Stimulated activated CD8-positive, alpha-beta memory T cell treated with anti-CD3 and anti-CD28 coated beads, Interleukin-7, amount 100 ng/mL, for 1 hour (primary cell): Measurements from ENCODE around the gene PNPLA6.
"Not testable (repeated sequence)": the region's sequence is repeated elsewhere in the genome, so short reads cannot be mapped to it uniquely, and the experiment has no call there.

ENCODE experiments used
- DNase-seq, 2 donors: peaks; one replicate each; pipeline ENCODE4 v3.0.0-alpha.2; 2020; ENCODE audit warnings: low read depth in 2 of 2

The PNPLA6 gene

DNA sequence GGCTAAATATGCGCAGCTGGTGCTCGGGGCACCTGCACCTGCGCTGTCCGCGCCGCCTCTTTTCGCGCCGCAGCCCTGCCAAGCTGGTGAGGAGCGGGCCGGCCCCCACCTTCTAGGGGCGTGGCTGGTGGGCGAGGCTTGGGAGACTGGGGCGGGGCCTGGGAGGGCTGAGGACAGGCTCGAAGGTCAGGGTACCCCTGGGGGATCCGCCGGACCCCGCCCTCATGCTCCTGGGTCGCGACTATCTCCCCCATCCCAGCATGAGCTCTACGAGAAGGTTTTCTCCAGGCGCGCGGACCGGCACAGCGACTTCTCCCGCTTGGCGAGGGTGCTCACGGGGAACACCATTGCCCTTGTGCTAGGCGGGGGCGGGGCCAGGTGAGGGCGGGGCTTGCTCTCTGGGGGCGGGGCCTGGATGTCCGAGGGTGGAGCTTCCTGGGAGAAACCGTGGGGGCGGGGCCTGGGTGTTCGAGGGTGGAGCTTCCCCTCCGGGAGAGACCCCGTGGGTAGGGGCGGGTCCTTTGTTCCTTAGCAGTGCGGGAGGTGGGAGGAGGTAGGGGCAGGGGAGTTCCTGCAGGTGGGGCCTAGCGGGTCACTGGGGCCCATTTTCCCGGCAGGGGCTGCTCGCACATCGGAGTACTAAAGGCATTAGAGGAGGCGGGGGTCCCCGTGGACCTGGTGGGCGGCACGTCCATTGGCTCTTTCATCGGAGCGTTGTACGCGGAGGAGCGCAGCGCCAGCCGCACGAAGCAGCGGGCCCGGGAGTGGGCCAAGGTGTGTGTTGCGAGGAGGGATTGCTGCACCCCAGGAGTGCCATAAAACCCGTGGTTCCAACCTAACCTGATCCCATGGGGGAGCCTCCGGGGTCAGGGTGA, 19.7 kb downstream of the PNPLA6 start:
- DNase-seq: no peak

DNA sequence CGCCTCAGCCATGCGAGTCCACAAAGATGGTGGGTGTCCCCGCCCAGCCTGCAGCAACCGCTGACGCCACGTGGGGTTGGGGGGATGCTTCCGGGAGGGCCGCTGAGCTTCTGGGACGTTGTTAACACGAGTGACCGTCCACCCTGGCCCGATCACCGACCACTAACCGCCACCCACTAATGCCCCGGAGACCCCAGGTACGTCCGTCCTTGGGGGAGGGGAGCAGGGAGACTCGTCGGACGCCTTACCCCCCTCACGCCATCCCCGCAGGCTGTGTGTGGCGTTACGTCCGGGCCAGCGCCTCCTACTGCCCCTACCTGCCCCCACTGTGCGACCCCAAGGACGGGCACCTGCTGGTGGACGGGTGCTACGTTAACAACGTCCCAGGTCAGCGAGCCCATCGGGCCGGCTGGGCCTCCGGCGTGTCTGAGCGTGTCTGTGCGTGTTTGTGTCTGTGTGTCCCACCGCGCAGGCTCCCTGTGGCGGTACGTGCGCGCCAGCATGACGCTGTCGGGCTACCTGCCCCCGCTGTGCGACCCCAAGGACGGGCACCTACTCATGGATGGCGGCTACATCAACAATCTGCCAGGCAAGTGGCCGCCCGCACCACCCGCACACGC, 21.3 kb downstream of the PNPLA6 start:
- no peak for DNase-seq

DNA sequence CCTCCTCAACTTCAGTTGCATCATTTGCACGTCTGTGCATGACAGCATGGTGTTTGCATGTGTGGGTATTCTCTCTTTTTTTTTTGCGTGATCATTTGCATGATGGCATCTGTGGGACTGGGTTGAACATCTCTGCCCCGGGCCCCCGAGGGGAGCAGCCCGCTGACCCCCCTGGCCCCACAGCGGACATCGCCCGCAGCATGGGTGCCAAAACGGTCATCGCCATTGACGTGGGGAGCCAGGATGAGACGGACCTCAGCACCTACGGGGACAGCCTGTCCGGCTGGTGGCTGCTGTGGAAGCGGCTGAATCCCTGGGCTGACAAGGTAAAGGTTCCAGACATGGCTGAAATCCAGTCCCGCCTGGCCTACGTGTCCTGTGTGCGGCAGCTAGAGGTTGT, 23.1 kb downstream of the PNPLA6 start:
- no peak for DNase-seq

DNA sequence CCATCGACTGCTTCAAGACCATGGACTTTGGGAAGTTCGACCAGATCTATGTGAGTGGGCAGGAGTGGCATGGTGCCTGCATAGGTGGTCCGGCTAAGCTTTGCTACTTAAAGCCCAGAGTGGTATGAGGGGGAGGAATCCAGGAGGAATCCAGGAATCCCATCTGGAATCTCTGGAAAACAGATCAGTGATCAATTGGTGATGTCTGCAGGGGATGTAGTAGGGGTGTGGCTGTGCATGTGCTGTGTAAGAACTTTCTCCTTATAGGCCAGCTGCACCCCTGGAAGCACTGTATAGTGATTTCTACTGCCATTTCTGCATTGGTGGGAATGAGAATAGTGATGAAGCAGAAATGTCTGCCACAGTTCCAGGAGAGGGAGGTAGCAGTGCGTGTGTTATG, 23.6 kb downstream of the PNPLA6 start:
- DNase-seq: no peak

DNA sequence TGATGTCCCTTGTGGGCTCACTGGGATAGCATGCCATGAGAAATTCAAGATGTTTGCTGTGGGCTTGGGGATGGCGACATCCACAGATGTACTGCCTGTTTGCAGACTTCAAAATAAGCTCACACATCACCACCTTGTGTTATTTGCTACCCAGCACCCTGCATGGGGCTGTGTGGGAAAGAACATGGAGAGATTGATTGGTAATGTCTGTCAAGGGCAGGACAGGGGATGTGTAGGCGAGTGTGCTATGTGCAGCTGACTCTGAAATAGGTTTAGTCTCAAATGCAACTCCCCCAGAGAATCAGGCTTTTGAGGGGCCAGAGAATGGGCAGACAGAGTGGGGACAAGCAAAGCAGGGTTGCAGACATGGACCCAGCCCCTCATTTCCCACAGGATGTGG, 24.7 kb downstream of the PNPLA6 start:
- no peak for DNase-seq

DNA sequence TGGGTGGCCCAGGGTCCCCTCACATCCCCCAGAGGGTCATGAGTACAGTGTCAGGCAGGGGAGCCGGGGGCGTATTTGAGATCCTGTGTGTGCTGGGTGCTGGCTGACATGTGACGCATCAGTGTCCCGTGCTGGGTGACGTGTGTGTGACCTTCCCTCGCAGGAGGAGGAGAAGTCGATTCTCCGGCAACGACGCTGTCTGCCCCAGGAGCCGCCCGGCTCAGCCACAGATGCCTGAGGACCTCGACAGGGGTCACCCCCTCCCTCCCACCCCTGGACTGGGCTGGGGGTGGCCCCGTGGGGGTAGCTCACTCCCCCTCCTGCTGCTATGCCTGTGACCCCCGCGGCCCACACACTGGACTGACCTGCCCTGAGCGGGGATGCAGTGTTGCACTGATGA, 25.8 kb downstream of the PNPLA6 start:
- no peak for DNase-seq

DNA sequence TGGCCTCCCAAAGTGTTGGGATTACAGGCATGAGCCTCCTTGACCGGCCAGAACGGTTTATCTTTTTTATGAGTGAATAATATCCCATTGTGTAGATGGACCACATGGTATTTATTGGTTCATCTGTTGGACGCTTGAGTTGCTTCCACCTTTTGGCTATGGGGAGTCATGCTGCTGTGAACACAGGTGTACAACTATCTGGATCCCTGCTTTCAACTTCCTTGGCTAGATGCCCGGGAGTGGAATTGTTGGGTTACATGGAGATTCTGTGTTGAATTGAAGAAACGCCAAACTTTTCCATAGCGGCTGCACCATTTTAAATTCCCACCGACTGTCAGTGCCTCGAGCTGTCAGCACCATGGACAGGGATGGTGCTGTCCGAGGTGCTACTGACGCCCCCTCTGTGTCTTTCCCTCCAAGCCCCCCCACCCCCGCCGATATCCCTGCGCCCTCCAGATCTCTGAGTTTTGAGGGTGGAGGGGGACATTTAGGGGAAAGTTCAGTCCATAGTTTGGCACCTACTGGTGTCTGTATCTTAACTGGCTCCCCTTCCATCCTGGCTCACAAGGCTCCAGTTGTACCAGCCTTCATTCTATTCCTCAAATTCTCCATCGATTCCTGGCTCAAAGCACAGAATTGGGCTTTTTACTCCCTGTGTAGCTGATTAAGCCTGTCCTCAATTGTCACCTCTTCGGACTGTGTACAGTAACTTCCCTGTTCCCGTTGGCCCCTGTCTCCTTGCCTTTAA, 27.3 kb downstream of the PNPLA6 start:
- DNase-seq: no peak

DNA sequence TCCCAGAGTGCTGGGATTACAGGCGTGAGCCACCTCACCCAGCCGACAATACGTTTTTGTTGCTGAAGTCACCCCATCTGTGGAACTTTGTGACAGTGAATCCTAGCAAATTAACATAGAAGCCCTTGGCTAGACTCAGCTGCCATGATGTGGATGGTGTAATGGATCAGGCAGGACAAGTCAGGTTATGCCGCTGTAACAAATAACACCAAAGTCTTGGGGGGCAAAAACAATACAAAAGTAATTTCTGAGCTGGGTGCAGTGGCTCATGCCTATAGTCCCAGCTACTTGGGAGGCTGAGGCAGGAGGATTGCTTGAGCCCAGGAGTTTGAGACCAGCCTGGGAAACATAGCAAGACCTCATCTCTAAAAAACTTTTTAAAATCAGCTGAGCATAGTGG, 29.3 kb downstream of the PNPLA6 start:
- no peak for DNase-seq

DNA sequence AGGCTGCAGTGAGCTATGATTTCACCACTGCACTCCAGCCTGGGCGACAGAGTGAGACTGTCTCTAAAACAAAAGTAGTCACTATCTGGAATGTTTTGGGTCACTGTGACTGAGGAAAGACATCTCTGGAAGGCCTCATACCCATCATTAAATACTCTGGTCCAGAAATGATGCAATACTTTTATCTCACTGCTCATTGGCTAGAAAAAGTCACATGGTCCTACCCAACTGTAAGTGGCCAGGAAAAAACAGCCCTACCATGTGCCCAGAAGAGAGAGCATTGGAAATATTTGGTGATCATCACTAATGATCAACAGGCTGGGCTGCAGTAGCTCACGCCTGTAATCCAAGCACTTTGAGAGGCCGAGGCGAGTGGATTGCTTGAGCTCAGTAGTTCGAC, 29.8 kb downstream of the PNPLA6 start:
- no peak for DNase-seq

DNA sequence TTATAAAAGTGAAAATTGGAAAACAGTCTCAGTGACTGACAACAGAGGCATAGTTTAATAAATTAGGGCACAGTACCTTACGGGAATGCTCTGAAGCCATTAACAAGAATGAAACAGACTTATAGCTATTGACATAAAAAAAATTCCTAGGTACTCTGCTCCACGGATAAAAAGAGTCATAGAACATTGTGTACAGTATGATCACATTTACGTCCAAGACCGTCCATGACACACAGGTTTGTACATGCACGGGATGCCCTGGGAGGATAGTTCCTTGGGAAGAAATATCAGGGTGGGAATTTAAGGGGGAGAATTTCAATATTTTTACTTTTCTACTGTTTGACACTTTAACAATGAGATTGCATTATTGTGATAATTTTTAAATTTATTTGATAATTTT, 35.2 kb downstream of the PNPLA6 start:
- no peak for DNase-seq

DNA sequence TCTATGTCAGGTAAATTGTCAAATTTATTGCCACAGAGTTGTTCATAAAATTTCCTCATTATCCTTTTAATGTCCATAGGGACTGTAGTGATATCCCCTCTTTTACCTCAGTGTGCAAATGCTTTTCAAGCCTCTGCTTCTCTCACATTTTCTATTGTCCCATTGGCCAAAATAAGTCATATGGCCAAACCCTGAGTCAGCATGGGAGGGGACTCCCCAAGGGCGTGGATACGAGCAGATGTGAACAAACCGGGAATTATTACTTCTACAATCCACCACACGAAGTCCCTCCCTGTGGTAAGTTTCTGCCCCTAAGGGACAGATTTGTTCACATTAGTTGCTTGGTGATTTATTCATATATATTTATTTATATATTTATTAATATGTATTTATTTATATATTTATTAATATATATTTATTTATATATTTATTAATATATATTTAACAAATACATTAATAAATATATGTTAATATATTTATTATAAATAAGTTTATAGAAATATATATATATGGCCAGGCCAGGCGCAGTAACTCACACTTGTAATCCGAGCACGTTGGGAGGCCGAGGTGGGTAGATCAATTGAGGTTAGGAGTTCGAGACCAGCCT, 40.0 kb downstream of the PNPLA6 start:
- no peak for DNase-seq

DNA sequence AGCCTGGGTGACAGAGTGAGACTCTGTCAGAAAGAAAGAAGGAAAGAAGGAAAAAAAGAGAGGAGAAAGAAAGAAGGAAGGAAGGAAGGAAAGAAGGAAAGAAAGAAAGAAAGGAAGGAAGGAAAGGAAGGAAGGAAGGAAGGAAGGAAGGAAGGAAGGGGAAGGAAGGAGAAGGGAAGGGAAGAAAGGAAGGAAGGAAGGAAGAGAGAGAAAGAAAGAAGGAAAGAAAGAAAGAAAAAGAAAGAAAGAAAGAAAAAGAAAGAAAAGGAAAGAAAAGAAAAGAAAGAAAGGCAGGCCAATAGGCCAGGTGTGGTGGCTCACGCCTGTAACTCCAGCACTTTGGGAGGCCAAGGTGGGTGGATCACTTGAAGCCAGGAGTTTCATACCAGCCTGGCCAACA, 41.9 kb downstream of the PNPLA6 start:
- DNase-seq: not testable (repeated sequence)

DNA sequence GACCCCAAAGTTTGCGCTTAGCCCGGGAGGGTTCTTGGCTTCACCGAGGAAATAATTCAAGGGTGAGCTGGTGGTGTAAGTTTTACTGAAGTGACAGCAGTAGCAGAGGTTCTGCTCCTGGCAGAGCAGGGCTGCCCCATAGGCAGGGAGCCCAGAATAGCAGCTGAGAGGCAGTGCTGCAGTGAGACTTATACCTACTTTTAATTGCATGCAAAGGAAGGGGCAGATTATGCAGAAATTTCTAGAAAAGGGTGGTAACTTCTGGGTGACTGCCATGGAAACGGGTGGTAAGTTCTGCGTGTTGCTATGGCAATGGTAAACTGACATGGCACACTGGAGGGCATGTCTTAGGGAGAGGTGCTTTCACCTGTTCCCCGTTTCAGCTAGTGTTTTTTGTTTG, 42.6 kb downstream of the PNPLA6 start:
- no peak for DNase-seq

DNA sequence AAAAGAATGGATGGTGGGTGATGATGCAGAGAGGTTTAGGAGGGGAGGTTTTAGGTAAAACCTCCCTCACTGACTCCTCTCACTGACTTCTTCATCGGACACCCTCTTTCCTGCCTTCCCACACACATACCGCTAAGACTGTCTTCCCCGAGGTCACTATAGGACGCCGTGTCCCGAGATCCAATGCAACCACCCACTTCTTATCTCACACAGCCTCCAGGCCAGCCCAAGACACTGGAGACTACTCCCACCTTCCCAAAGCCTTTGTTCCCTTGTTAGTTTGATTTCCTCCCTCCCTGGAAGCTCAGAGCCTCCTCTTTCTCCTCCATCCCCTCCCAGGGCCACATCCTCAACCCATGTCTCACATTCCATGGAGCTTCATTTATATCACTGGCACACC, 43.7 kb downstream of the PNPLA6 start:
- no peak for DNase-seq

DNA sequence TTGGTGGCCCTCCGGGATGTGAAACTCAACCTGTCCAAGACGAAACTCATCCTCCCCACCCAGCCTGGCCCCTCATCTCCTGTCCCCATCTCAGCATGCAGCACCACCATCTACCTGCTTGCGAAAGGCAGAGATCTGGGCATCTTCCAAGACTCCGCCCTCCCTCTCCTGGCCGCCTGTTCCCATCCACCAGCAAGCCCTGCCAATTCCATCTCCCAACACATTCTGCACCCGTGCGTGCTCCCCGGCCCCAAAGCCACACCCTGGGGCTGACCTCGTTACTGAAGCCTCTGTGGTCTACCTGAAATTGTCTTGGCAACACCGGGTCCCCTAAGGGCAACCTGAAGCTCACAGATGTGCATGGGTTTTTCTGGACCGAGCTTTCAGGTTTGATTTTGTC, 46.9 kb downstream of the PNPLA6 start:
- no peak for DNase-seq

DNA sequence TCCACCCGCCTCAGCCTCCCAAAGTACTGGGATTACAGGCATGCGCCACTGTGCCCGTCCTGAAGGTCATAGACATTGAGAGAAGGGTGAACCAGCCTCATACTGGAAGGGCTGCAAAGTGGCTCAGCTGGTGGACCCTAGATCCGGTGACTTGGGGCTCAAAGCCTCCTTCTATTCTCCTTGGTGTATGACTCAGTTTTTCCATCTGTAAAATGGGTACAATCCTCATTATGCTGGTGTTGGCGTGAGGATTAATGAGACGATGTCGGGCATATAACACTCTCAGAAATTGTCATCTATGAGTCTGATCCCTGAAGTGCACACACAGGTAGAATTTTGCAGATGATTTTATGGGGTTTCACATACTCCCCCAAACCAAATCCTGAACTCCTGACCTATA, 54.3 kb downstream of the PNPLA6 start:
- no peak for DNase-seq

DNA sequence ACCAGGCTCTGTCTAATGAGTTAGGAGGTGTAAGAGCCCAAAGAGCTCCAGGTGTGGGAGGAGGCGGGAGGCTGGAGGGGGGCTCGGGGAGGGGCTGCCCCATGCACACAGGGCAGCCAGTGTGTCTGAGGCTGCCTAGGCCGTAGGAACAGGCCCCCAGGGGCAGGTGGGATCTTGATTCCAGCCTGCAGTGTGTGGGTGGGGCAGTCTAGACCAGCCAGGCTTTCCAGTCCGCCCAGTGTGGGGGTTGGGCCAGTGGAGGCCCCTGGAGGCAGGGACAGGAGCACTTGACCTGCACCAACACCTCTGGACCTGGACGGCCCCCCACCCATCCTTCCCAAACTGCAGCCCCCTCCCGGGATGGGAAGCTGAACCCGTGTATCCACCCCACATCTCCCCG, 54.7 kb downstream of the PNPLA6 start:
- DNase-seq: no peak

DNA sequence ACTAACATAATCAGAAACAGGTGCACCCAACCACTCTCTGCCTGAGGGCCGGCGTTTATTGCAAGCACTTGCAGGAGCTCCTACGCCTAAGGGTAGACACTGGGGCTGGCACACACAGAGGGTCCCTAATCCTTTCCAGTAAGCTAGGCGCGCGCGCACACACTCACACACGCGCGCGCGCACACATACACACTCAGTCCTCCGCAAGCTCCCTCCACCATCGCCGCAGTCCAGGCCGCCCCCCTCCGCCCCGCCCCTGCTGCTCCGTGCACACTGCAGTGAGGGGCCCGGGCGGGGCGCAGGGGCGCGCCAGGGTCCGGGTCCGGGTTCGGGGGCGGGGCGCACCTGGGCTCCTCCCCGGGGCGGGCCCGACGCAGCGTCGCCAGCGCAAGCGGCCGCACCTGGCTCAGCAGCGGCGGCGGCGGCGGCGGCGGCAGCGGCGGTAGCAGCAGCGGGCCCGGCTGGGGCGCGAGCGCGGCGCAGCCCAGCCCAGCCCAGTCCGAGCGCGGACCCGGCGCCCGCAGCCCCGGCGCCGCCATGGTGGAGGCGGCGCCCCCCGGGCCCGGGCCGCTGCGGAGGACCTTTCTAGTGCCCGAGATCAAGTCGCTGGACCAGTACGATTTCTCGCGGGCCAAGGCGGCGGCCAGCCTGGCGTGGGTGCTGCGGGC, 60.1 kb downstream of the PNPLA6 start, which contains the start of gene CAMSAP3:
TSS of gene CAMSAP3 (plus strand) at position 398 of the 668 bp plus-strand sequence. CDS start at position 538, 140 bp downstream.
- no peak for DNase-seq

DNA sequence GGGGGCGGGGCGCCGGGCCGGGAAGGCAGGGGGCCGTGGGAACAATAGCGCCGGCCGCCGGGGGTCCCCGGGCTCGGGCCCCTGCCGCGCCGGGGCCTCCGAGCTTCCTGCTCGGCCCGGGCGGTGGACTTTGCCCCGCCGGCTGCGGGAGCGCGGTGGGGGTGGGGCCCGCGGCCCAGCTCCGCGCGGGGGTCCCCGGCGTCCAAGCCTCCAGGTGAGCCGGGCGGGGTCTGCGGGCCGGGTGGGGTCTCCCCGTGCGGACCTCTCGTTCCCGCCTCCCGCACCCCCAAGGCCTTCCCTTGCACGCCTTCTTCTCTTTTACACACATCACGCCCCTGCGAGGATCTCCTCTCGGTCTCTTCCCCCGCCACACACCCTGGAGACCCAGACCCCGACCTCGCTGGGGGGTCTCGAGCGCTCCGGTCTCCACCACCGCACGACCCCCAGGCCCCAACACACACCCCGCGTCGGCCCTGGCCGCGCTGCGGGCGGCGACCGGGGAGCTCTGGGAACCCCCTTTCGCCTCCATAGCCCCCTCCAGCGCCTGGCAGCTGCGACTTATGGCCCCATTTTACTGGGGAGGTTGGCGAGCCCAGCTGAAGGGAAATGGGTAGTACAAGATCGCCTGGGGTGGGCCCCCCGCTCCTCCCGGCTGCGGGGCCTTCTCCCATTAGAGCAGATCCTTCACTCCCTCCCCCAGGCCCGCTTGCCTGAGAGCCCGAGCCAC, 60.9 kb downstream of the PNPLA6 start:
- no peak for DNase-seq

DNA sequence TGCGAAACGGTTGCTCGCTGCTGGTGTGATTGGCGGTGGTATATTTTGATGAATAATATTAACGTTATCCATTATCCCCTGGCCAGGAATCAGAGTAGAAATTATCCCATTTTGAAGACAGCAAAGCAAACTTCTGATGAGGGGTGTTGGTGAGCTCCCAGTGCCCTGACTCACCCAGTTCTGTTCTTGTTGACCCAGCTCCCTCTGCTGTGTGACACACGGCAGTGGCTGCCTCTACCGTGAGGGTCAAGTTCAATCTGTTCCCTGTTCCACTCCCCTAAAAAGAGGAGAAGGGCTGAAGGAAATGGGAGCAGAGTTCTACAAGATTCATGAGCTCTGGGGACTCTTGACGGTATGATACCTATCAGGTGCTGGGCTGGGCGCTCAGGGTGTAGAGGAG, 62.2 kb downstream of the PNPLA6 start:
- DNase-seq: no peak

DNA sequence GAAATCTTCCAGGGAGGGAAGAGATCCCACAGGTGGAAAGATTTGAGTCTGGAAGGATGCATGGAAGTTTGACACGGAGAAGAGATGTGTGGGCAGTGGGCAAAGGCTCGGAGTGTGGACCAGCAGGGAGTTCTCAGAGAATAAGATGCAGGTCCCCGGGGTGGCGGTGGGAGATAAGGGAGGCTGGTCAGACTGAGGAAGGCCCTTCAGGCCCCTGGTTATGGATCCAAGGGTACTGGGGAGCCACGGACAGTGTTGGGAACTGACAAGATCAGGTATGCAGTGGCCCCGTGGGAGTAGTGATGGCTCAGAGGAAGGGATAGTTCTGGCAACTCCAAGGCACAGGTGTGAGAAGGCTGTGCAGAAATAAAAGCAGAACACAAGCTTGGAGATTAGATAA, 62.7 kb downstream of the PNPLA6 start:
- DNase-seq: no peak
